Esophagus squamous epithelium (tissue), 5 donors: ENCODE results near the gene DISP2. TPM values are rescaled to one million over a fixed set of nuclear protein-coding genes. Genes with fewer than 3 reads are reported as not detected.

Source experiments
- DNase-seq: peaks from one replicate; lab custom pipeline; 2025; lab: John Stamatoyannopoulos, UW
- H3K27ac ChIP-seq, 4 donors: fragments of 200-600 bp; sonication (generic); one replicate each; pipeline ENCODE4 v1.5.1; 2016 to 2019; ENCODE audit warnings: mild to moderate bottlenecking in 1 of 4
- H3K27me3 ChIP-seq, 4 donors: fragments of 200-600 bp; sonication (generic); 1 replicate in 3 of 4; 2 replicates in 1 of 4; pipeline versions ENCODE4 v1.5.1 to v1.6.0; 2017 to 2021; ENCODE audit warnings: antibody characterized with exemption in 1 of 4
- H3K36me3 ChIP-seq, 3 donors: fragments of 200-600 bp; sonication (generic); one replicate each; pipeline ENCODE4 v1.5.1; 2016 to 2019
- H3K4me1 ChIP-seq, 3 donors: fragments of 200-600 bp; sonication (generic); one replicate each; pipeline ENCODE4 v1.5.1; 2017 to 2019
- H3K4me3 ChIP-seq, 4 donors: fragments of 200-600 bp; sonication (generic); 1 replicate in 3 of 4; 2 replicates in 1 of 4; pipeline ENCODE4 v1.5.1; 2016 to 2019; ENCODE audit warnings: mild to moderate bottlenecking in 2 of 4, moderate library complexity in 1 of 4
- H3K9me3 ChIP-seq, 3 donors: fragments of 200-600 bp; sonication (generic); one replicate each; pipeline ENCODE4 v1.5.1; 2016 to 2019
- CTCF ChIP-seq, 6 experiments: fragments of 450-650 bp in 4 of 6; fragments of 200-600 bp in 2 of 6; sonication (generic) in 2 of 6; IDR thresholded peaks; one replicate each; pipeline ENCODE4 v1.5.1; 2016 to 2019; ENCODE audit warnings: antibody characterized with exemption in 6 of 6, mild to moderate bottlenecking in 4 of 6, moderate library complexity in 4 of 6
- POLR2A ChIP-seq, 4 donors: fragments of 450-650 bp; IDR thresholded peaks; one replicate each; pipeline ENCODE4 v1.6.1; 2017; ENCODE audit warnings: antibody characterized with exemption in 4 of 4, mild to moderate bottlenecking in 4 of 4, moderate library complexity in 3 of 4
- WGBS, 2 donors: methylation state at CpG; one replicate each; pipeline ENCODE4 v1.1.5; 2018; 5-methylcytosine and 5-hydroxymethylcytosine counted together
- intact Hi-C: fragments of 100-400 bp; cut with DNase I; formaldehyde crosslinking; loops from one replicate; pipeline ENCODE4 v1.15.0; 2022
- total RNA-seq, 4 donors: library from RNA; depleted of rRNA; stranded (reverse); fragments of >200 nt; gene quantifications; one replicate each; pipeline ENCODE4 v1.1.0, GENCODE V29; 2016
- donor health status: DM: yes; HTN: yes; CAD: no.

DISP2 gene
- total RNA-seq, 4 donors from 2014 or later = under 0.01 TPM; not detected in 2

GRCh38 chr15:40312370-40313158 lies 45.5 kb upstream of the DISP2 start:
- Histone ChIP-seq H3K27me3 (peaks cover 0 to 83% (median 0%) of the 10 kb centered on the region in 4 donors), H3K36me3 (no peaks in the 10 kb centered on the region), H3K4me3 (no peak overlapping the region), H3K27ac (no peak overlapping the region), H3K4me1 (peaks cover 6 to 16% (median 7%) of the 10 kb centered on the region in 3 donors), H3K9me3 (no peaks in the 10 kb centered on the region)
- 87 to 92% methylated on average over 8 of the region's 10 CpGs for WGBS, 2 donors
- TF ChIP-seq CTCF (IDR thresholded peaks at IDR 0.05) = no peak
- TF ChIP-seq POLR2A (IDR thresholded peaks at IDR 0.05) = no peak
- intact Hi-C loops = no loop called here
- DNase-seq = no peak

- no peak for DNase-seq
Observed at GRCh38 chr15:40313531-40314398, 44.3 kb upstream of the DISP2 start.

DNA sequence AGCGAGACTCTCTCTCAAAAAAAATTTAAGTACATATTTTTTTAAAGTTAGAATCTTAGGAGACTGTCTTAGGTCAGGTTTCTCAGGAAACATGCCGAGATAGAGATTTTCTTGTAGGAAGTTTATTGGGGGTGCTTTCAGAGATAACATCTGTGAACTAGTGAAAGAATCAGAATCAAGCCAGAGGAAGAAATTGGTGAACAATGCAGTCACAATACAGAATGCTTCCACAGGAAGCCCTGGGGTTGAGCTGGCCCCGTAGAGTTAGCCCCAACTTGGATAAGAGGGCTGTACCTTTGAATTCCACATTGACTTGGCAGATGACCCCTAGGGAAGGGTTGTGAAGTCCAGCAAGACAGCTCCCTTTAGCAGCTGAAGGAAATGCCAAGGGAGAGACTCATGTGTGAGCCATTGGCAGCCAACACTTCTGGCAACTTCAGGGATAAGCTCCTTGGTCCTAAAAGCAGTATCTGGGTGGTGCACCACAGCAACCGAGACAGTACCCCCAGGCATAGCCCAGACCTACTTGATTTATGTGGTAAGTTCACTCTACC lies 43.2 kb upstream of the DISP2 start:
- intact Hi-C loops = no loop called here
- H3K4me1 ChIP-seq = peaks cover 6 to 13% (median 7%) of the 10 kb centered on the region in 3 donors
- no peak for DNase-seq
- H3K27me3 ChIP-seq = peaks cover 0 to 71% (median 0%) of the 10 kb centered on the region in 4 donors
- no peaks in the 10 kb centered on the region for H3K36me3 ChIP-seq
- WGBS, 2 donors = 70 to 85% methylated on average over 4 of the region's 4 CpGs
- no peak for TF ChIP-seq CTCF (IDR thresholded peaks at IDR 0.05)
- no peak for TF ChIP-seq POLR2A (IDR thresholded peaks at IDR 0.05)
- no peak overlapping the region for H3K4me3 ChIP-seq
- no peaks in the 10 kb centered on the region for H3K9me3 ChIP-seq
- H3K27ac ChIP-seq = no peak overlapping the region

More at GRCh38 chr15:40313531-40314398, 44.3 kb upstream of the DISP2 start:
- Histone ChIP-seq H3K36me3 (no peaks in the 10 kb centered on the region), H3K9me3 (no peaks in the 10 kb centered on the region), H3K27ac (no peak overlapping the region), H3K27me3 (peaks cover 0 to 72% (median 0%) of the 10 kb centered on the region in 4 donors), H3K4me1 (peaks cover 6 to 16% (median 7%) of the 10 kb centered on the region in 3 donors), H3K4me3 (no peak overlapping the region)
- 23 to 29% methylated on average over 8 to 10 of the region's 10 CpGs for WGBS, 2 donors
- intact Hi-C loops = no loop called here
- TF ChIP-seq CTCF (IDR thresholded peaks at IDR 0.05) = no peak
- no peak for TF ChIP-seq POLR2A (IDR thresholded peaks at IDR 0.05)

DNA sequence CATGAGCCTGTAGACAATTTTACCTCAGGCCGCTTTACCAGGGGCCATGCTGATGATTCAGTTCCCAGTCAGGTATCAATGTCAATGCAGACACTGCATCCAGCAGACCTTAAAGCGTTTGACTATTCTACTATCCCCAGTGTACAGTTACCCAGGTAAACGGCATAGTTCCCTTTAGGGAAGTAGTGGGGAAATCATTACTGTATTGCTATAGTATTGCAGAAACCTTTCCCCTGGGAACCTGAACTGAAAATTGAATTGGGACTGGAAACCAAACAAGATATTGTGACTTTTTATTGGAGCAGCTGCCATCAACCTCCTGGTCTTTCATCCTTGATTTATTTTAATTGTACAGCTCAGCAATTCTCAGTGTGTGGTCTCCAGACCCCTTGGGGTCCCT lies 41.1 kb upstream of the DISP2 start:
- intact Hi-C loops = no loop called here
- H3K9me3 ChIP-seq = no peaks in the 10 kb centered on the region

More for the DNA sequence above, 41.1 kb upstream of the DISP2 start:
- 71 to 77% methylated on average over 3 of the region's 3 CpGs for WGBS, 2 donors
- TF ChIP-seq CTCF (IDR thresholded peaks at IDR 0.05) (no peak), POLR2A (IDR thresholded peaks at IDR 0.05) (no peak)
- H3K4me1 ChIP-seq = peaks cover 6 to 13% (median 7%) of the 10 kb centered on the region in 3 donors
- peaks cover 0 to 52% (median 0%) of the 10 kb centered on the region in 4 donors for H3K27me3 ChIP-seq
- no peaks in the 10 kb centered on the region for H3K36me3 ChIP-seq
- H3K27ac ChIP-seq = no peak overlapping the region
- no peak for DNase-seq
- H3K4me3 ChIP-seq = no peak overlapping the region
